GM13976 (cell line): ENCODE results near the gene ENOX1.

Experiments used
- DNase-seq: peaks from one replicate; pipeline ENCODE4 v3.0.0; 2012; ENCODE audit warnings: low spot score
- in situ Hi-C: fragments of 300-500 bp; cut with MboI; formaldehyde crosslinking; loops from one replicate; pipeline ENCODE4 v1.12.0; 2022; ENCODE audit warnings: low sequenced_read_pairs, mixed read lengths, inconsistent platforms; ENCODE audit not compliant: unreplicated experiment
- TF ChIP-seq, protein P1 (sequence below): IDR thresholded peaks from 2 replicates; pipeline ENCODE4 v1.5.1; 2012; ENCODE audit warnings: borderline replicate concordance, mild to moderate bottlenecking; ENCODE audit not compliant: insufficient read depth; ENCODE audit errors: extremely low read depth, missing control alignments, control extremely low read depth

The ENOX1 gene

DNA sequence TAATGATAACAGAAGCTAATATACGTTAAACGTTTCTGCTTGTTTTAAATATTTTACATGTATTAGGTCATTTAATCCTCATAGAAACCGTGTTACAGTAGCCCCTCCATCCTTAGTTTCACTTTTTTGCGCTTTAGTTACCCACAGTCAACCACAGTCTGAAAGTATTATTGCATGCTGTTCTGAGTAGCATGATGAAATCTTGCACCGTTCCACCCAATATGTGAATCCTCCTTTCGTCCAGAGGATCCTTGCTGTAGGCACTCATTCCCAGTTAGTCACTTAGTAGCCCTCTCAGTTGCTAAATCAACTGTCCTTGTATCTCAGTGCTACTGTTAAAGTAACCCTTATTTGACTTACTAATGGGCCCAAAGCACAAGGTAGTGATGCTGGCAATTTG is 257.8 kb downstream of the ENOX1 start:
- in situ Hi-C loops = no loop called here
- DNase-seq = no peak
- TF ChIP-seq, protein P1, sequence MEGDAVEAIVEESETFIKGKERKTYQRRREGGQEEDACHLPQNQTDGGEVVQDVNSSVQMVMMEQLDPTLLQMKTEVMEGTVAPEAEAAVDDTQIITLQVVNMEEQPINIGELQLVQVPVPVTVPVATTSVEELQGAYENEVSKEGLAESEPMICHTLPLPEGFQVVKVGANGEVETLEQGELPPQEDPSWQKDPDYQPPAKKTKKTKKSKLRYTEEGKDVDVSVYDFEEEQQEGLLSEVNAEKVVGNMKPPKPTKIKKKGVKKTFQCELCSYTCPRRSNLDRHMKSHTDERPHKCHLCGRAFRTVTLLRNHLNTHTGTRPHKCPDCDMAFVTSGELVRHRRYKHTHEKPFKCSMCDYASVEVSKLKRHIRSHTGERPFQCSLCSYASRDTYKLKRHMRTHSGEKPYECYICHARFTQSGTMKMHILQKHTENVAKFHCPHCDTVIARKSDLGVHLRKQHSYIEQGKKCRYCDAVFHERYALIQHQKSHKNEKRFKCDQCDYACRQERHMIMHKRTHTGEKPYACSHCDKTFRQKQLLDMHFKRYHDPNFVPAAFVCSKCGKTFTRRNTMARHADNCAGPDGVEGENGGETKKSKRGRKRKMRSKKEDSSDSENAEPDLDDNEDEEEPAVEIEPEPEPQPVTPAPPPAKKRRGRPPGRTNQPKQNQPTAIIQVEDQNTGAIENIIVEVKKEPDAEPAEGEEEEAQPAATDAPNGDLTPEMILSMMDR = no peak

DNA sequence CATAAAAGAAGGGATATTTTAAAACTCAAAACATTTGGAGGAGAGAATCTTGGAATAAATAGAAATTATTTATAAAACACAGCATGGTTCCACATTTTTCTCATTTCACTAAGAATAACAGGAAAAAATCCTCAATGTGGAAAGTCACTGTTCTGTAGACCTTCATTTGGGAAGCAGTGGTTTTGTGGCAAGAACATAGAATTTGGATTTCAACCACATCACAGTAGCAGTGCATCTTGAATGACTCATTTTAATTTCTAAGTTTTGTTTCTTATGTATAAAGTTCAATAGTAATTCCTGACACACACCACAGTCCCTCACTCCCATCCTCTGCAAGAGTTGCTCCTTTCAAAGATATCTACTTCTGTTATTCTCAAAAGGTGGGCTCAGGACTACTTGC is 264.0 kb downstream of the ENOX1 start:
- in situ Hi-C loops = no loop called here
- TF ChIP-seq, protein P1 = no peak

DNA sequence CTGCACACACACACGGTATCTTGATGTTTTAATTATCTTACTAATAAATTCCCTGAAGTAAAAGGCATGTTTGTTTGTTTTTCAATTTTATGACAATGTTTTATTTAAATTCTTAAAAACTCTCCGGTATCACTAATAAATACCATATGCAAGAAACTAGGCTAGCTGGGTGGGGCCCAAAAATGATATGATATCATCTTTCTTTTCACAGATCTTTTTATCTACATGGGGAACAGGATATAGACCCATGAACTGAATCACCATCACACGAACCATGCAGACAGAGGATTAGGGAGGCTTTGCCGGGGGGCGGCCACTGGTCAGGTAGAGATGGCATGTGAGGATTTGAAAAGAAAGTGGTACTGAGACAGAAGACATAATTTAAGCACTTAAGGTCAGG is 266.4 kb downstream of the ENOX1 start:
- in situ Hi-C loops = no loop called here
- TF ChIP-seq, protein P1 = no peak
- no peak for DNase-seq

More for the DNA sequence above, 264.0 kb downstream of the ENOX1 start:
- DNase-seq = no peak

DNA sequence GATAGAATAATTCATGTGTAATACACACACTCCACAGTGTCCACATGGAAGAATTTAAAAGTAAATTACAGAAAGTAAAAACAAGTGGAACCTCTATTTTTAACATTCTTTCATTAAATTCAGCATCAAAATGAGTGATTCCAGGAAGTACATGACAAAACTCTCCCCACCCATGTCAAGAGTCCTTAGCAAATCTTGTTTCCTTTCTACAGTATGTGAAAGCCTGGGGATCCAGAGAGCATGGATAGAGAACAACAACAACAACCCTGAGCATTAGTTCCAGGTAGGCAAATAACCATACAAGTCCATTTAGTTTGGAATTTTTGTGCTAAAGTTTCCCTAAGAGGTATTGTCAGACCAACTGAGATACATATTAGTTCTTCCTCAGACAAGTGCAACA is 267.9 kb downstream of the ENOX1 start:
- TF ChIP-seq, protein P1 = no peak
- in situ Hi-C loops = no loop called here
- DNase-seq = no peak

DNA sequence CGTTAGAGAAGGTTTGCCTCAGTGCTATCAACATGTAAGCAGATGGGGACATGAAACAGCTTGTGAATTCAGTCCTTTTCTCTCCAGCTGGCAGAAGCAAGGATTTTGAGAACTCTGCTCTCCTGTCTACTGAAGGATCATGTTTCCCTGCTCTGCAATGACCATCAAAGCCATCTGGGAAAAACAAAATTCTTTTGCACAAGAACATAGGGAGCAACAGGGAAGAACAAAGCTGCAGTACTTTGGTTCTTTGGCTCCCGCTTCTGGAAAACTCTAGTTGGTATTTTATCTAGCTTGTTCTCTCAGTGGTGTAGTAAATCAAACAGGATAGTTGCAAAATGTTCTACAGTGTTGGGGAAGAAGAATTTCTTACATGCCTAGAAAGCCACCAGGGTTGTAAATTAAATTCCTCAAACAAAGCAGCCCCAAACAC is 270.4 kb downstream of the ENOX1 start:
- no peak for DNase-seq
- in situ Hi-C loops = no loop called here
- TF ChIP-seq, protein P1 = no peak

DNA sequence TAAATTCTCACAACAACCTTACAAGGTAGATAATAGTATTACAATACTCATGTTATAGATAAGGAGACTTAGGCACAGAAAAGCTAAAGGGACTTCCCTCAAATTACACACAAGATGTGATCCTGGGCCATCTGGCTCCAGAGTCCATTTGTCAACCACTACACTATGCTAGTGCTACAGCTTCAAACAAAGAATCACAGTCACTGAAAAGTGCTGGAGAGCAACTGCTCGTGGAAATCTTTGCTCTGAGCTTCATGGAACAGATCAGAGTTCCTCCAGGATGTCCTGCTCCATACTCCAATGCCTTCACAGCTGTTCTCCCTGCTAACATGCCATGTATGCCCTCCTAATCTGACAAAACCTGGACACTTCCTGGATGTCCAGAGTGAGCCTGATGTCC is 271.2 kb downstream of the ENOX1 start:
- TF ChIP-seq, protein P1 = no peak
- DNase-seq = no peak
- in situ Hi-C loops = no loop called here

DNA sequence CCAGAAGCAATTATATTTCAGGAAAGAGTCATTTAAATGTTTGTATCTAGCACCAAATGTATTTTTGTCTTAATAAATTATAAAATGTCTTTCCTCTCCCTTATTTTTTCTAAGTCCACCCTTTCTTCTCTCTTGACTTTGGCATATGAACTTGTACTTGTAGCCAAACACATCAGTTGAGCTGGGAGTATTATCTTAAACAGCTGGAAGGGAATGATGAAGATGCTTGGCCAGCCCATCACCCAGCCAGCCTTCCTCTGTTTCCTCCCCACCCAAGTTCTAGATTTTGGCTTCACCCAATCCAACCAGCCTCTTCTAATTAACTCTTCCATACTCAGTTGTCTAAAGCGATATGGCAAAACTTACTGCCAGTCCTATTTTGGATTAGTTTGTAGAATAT is 272.5 kb downstream of the ENOX1 start:
- in situ Hi-C loops = no loop called here
- no peak for DNase-seq
- TF ChIP-seq, protein P1 = no peak
